SH-SY5Y (cell line): ENCODE results near the gene RAPGEF3.

Source experiments
- GATA2 ChIP-seq: IDR thresholded peaks from 2 replicates; pipeline ENCODE4 v1.6.1; 2011; ENCODE audit warnings: mild to moderate bottlenecking, low read depth, low read length
- GATA3 ChIP-seq: IDR thresholded peaks from 2 replicates; pipeline ENCODE4 v1.6.1; 2011; ENCODE audit warnings: low read depth, mild to moderate bottlenecking, low read length, moderate library complexity

- TF ChIP-seq GATA2 (no peak), GATA3 (no peak)
Observed at GRCh38 chr12:47805417-47805816, 46.7 kb upstream of the RAPGEF3 start.
